ENCODE results near the gene CRIP1. TPM values are rescaled to one million over a fixed set of nuclear protein-coding genes. Genes with fewer than 3 reads are reported as not detected.

The CRIP1 gene
- total RNA-seq, 1 donor from 2014 or later: not detected

DNA sequence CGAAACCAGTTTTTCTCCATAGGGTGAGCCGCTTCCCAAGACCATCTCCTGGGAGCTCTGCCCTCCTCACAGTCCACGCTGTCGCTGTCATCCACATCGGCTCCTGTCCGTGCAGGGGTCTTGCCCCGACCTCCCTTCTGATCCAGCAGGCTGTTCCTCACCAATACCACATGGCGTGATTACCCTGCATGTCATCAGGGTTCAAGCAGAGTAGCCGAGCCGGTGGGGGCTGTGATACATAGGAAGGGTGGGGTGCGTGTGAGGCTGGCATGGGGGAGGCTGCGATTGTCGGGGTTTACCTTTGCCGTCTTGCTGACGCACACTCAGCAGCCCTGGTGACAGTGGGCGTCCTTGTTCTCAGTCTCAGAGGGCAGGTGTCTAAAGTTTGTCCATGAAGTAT is 21.4 kb downstream of the CRIP1 start:
- FAIRE-seq: peak; percentile 18
- TF ChIP-seq, protein P1, sequence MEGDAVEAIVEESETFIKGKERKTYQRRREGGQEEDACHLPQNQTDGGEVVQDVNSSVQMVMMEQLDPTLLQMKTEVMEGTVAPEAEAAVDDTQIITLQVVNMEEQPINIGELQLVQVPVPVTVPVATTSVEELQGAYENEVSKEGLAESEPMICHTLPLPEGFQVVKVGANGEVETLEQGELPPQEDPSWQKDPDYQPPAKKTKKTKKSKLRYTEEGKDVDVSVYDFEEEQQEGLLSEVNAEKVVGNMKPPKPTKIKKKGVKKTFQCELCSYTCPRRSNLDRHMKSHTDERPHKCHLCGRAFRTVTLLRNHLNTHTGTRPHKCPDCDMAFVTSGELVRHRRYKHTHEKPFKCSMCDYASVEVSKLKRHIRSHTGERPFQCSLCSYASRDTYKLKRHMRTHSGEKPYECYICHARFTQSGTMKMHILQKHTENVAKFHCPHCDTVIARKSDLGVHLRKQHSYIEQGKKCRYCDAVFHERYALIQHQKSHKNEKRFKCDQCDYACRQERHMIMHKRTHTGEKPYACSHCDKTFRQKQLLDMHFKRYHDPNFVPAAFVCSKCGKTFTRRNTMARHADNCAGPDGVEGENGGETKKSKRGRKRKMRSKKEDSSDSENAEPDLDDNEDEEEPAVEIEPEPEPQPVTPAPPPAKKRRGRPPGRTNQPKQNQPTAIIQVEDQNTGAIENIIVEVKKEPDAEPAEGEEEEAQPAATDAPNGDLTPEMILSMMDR (IDR thresholded peaks at IDR 0.05; ENCODE audit: insufficient read depth, low read length, severe bottlenecking): no peak
- DNase-seq (ENCODE audit: low read depth): no peak
- H3K36me3 ChIP-seq (ENCODE audit: control insufficient read depth, insufficient read depth, low read length): no peaks in the 10 kb centered on the region
- H3K27me3 ChIP-seq (ENCODE audit: control insufficient read depth, insufficient read depth, low read length): peaks cover 4% of the 10 kb centered on the region
- no peak overlapping the region for H3K4me3 ChIP-seq (ENCODE audit: low read depth, low read length)

DNA sequence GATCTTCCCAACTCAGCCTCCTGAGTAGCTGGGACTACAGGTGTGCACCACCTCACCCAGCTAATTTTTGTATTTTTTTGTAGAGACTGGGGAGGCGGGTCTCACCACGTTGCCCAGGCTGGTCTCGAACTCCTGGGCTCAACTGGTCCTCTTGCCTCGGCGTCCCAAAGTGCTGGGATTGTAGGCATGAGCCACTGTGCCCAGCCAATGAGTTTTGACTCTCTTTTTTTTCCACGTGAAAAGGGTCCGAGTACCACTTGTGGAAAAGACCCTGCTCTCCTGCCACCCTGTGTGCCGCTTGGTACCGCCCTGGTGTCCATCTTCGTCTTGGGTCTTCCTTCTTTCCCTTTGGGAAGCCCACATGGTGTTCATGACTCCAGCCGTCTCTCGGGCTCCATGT is 21.9 kb downstream of the CRIP1 start:
- Histone ChIP-seq H3K27me3 (ENCODE audit: control insufficient read depth, insufficient read depth, low read length) (peaks cover 4% of the 10 kb centered on the region), H3K36me3 (ENCODE audit: control insufficient read depth, insufficient read depth, low read length) (no peaks in the 10 kb centered on the region), H3K4me3 (ENCODE audit: low read depth, low read length) (no peak overlapping the region)
- FAIRE-seq (no peak), DNase-seq (ENCODE audit: low read depth) (no peak)
- TF ChIP-seq, protein P1 (IDR thresholded peaks at IDR 0.05; ENCODE audit: insufficient read depth, low read length, severe bottlenecking): no peak

DNA sequence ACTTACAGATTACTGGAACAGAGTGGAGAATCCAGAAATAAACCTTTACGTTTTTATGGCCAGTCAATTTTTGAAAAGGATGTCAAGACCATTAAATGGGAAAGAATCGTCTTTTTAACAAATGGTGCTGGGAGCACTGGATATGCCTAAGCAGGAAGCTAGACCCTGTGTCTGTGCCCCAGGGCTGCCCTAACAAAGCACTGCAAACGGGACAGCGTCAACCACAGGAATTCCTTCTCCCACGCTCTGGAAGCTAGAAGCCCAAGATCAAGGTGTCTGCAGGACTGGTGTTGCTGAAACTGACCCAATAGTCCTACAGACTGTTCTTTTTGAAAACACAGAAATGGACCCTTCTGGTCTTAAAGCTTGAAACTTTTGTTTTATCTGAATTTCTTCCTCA is 30.4 kb downstream of the CRIP1 start:
- TF ChIP-seq, protein P1 (IDR thresholded peaks at IDR 0.05; ENCODE audit: insufficient read depth, low read length, severe bottlenecking): no peak
- H3K27me3 ChIP-seq (ENCODE audit: control insufficient read depth, insufficient read depth, low read length): no peaks in the 10 kb centered on the region
- H3K4me3 ChIP-seq (ENCODE audit: low read depth, low read length): no peak overlapping the region
- no peak for DNase-seq (ENCODE audit: low read depth)
- no peak for FAIRE-seq
- no peaks in the 10 kb centered on the region for H3K36me3 ChIP-seq (ENCODE audit: control insufficient read depth, insufficient read depth, low read length)

DNA sequence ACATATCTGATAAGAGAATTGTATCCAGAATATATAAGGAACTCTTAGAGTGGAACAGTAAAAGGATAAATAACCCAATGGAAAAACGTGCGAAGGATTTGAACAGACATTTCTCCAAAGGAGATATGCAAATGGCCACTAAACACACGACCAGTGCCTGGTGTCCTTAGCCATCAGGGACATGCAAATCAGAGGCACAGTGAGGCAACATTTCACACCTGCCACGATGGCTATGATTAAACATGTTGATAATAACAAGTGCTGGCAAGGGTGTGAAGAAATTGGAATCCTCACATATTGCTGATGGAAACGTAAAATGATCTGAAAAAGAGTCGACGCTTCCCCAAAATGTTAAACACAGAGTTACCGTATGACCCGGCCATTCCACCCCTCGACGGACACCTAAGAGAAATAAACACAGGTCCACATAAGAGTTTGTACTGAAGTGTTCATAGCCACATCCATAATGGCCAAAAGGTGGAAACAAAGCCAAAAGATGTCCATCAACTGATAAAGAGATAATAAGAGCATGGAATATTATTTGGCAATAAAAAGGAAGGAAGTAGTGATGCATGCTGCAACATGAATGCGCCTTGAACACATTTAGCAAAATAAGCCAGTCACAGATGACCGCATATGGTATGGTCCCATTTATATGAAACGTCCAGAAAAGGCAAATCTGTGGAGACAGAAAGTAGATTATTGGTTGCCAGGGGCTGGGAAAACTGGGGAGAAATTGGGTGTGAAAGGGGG is 33.4 kb downstream of the CRIP1 start:
- no peak for DNase-seq (ENCODE audit: low read depth)
- TF ChIP-seq, protein P1 (IDR thresholded peaks at IDR 0.05; ENCODE audit: insufficient read depth, low read length, severe bottlenecking): no peak
- no peak overlapping the region for H3K4me3 ChIP-seq (ENCODE audit: low read depth, low read length)
- H3K36me3 ChIP-seq (ENCODE audit: control insufficient read depth, insufficient read depth, low read length): no peaks in the 10 kb centered on the region
- H3K27me3 ChIP-seq (ENCODE audit: control insufficient read depth, insufficient read depth, low read length): no peaks in the 10 kb centered on the region
- no peak for FAIRE-seq

DNA sequence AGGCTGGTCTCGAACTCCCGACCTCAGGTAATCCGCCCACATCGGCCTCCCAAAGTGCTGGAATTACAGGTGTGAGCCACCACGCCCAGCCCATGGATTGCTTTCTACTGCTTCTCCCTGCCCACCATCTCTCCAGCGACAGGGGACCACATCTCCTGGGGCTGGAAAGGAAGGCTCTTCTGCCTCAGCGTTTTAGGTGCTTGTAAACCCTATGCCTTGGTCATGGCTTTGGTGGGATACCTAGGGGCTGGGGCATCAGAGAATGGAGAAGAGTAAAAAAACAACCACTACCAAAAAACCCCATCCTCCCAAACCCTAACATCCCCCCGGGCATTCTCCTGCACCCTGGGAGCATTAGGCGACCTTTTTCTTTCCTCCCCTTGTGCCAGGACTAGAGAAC is 38.6 kb downstream of the CRIP1 start:
- H3K4me3 ChIP-seq (ENCODE audit: low read depth, low read length): no peak overlapping the region
- TF ChIP-seq, protein P1 (IDR thresholded peaks at IDR 0.05; ENCODE audit: insufficient read depth, low read length, severe bottlenecking): no peak
- H3K36me3 ChIP-seq (ENCODE audit: control insufficient read depth, insufficient read depth, low read length): no peaks in the 10 kb centered on the region
- no peak for DNase-seq (ENCODE audit: low read depth)
- no peak for FAIRE-seq
- peaks cover 15% of the 10 kb centered on the region for H3K27me3 ChIP-seq (ENCODE audit: control insufficient read depth, insufficient read depth, low read length)

Data from bronchial epithelial cell (primary cell).